ENCODE data around the gene SCN2B. TPM values are rescaled to one million over a fixed set of nuclear protein-coding genes. Genes with fewer than 3 reads are reported as not detected.
A peak's percentile ranks its signal among the peaks of the same experiment; 100 is the strongest.
"Not testable (repeated sequence)": the region's sequence is repeated elsewhere in the genome, so short reads cannot be mapped to it uniquely, and the experiment has no call there.

Gene SCN2B
- total and polyA plus RNA-seq, 3 donors from 2014 or later, result 0.24 to 0.70 (median 0.43) TPM

- no peak for DNase-seq
- Histone ChIP-seq H3K9me3 (no peaks in the 10 kb centered on the region), H3K27me3 (no peaks in the 10 kb centered on the region), H3K4me3 (no peak overlapping the region), H3K36me3 (ENCODE audit: low read depth, missing control alignments) (no peaks in the 10 kb centered on the region), H3K4me1 (peaks cover 7% of the 10 kb centered on the region), H3K27ac (no peak overlapping the region)
- no peak for TF ChIP-seq POLR2A (IDR thresholded peaks at IDR 0.05)
- no peak for TF ChIP-seq CTCF (IDR thresholded peaks at IDR 0.05)
- intact Hi-C loops (cut with DNase I; ENCODE audit: low total_unique reads), result no loop called here
- WGBS, 2 donors, result 86 to 92% methylated on average over 12 of the region's 12 CpGs
These were observed 8.5 kb upstream of the SCN2B start for GRCh38 chr11:118184784-118185579.

- intact Hi-C loops (cut with DNase I; ENCODE audit: low total_unique reads); H3K4me3 ChIP-seq; H3K4me1 ChIP-seq; H3K36me3 ChIP-seq (ENCODE audit: low read depth, missing control alignments); H3K27me3 ChIP-seq; DNase-seq; H3K9me3 ChIP-seq; H3K27ac ChIP-seq: not testable (repeated sequence)
- WGBS, 2 donors, result 89% methylated on average over 5 of the region's 5 CpGs
These were observed 7.3 kb upstream of the SCN2B start for GRCh38 chr11:118183691-118184090.

- H3K36me3 ChIP-seq (ENCODE audit: low read depth, missing control alignments), result no peaks in the 10 kb centered on the region
- no peaks in the 10 kb centered on the region for H3K9me3 ChIP-seq
- H3K27me3 ChIP-seq, result no peaks in the 10 kb centered on the region
- H3K4me3 ChIP-seq, result no peak overlapping the region
- 24 to 38% methylated on average over 7 to 11 of the region's 11 CpGs for WGBS, 2 donors
- intact Hi-C loops (cut with DNase I; ENCODE audit: low total_unique reads), result no loop called here
- H3K4me1 ChIP-seq, result peaks cover 7% of the 10 kb centered on the region
- peak; percentile 71 for DNase-seq
- H3K27ac ChIP-seq, result no peak overlapping the region
- TF ChIP-seq CTCF (IDR thresholded peaks at IDR 0.05) (no peak), POLR2A (IDR thresholded peaks at IDR 0.05) (no peak)
These were observed 3.9 kb upstream of the SCN2B start for GRCh38 chr11:118180300-118180703.

- H3K4me3 ChIP-seq, result no peak overlapping the region
- TF ChIP-seq CTCF (IDR thresholded peaks at IDR 0.05) (no peak), POLR2A (IDR thresholded peaks at IDR 0.05) (no peak)
- intact Hi-C loops (cut with DNase I; ENCODE audit: low total_unique reads), result no loop called here
- H3K27ac ChIP-seq, result no peak overlapping the region
- DNase-seq, result no peak
- H3K27me3 ChIP-seq, result no peaks in the 10 kb centered on the region
- 79 to 93% methylated on average over 4 of the region's 4 CpGs for WGBS, 2 donors
- peaks cover 10% of the 10 kb centered on the region for H3K4me1 ChIP-seq
- H3K9me3 ChIP-seq, result no peaks in the 10 kb centered on the region
- H3K36me3 ChIP-seq (ENCODE audit: low read depth, missing control alignments), result no peaks in the 10 kb centered on the region
These were observed 317 bp upstream of the SCN2B start for GRCh38 chr11:118176778-118177134.

GRCh38 chr11:118175031-118175992, 1.1 kb downstream of the SCN2B start:
- no peak for DNase-seq
- 67% methylated on average over 13 of the region's 13 CpGs for WGBS, 2 donors
- no peak overlapping the region for H3K27ac ChIP-seq
- no peaks in the 10 kb centered on the region for H3K27me3 ChIP-seq
- H3K36me3 ChIP-seq (ENCODE audit: low read depth, missing control alignments), result no peaks in the 10 kb centered on the region
- H3K9me3 ChIP-seq, result no peaks in the 10 kb centered on the region
- no peak overlapping the region for H3K4me3 ChIP-seq
- H3K4me1 ChIP-seq, result peaks cover 7% of the 10 kb centered on the region
- intact Hi-C loops (cut with DNase I; ENCODE audit: low total_unique reads), result no loop called here
- TF ChIP-seq CTCF (IDR thresholded peaks at IDR 0.05) (no peak), POLR2A (IDR thresholded peaks at IDR 0.05) (no peak)

Data from testis (tissue), 3 donors.